C4-2B (cell line): ENCODE results near the gene CELF6.

Experiments
- H3K27ac ChIP-seq: fragments of 450-650 bp; 2 replicates; pipeline ENCODE4 v1.5.1; 2017
- CTCF ChIP-seq: fragments of 450-650 bp; conservative IDR thresholded peaks from 2 replicates; pipeline ENCODE4 v1.5.1; 2017; ENCODE audit warnings: mild to moderate bottlenecking
- ZFX ChIP-seq: fragments of 450-650 bp; IDR thresholded peaks from 2 replicates; pipeline ENCODE4 v1.6.1; 2017

Gene CELF6

GRCh38 chr15:72307026-72307425, 12.9 kb downstream of the CELF6 start:
- no peak for TF ChIP-seq ZFX
- no peak for TF ChIP-seq CTCF
- H3K27ac ChIP-seq = no peak overlapping the region

- no peak for TF ChIP-seq CTCF
- no peak for TF ChIP-seq ZFX
- H3K27ac ChIP-seq = no peak overlapping the region
Observed at GRCh38 chr15:72306211-72306785, 13.7 kb downstream of the CELF6 start.

- TF ChIP-seq ZFX = no peak
- no peak for TF ChIP-seq CTCF
Observed at GRCh38 chr15:72304596-72304995, 15.4 kb downstream of the CELF6 start.

GRCh38 chr15:72302955-72303354, 17.0 kb downstream of the CELF6 start:
- TF ChIP-seq CTCF (no peak), ZFX (no peak)
- no peak overlapping the region for H3K27ac ChIP-seq

More at GRCh38 chr15:72304596-72304995, 15.4 kb downstream of the CELF6 start:
- H3K27ac ChIP-seq = no peak overlapping the region

GRCh38 chr15:72289597-72290325, 30.2 kb downstream of the CELF6 start:
- no peak overlapping the region for H3K27ac ChIP-seq
- TF ChIP-seq ZFX = no peak
- TF ChIP-seq CTCF = no peak

- H3K27ac ChIP-seq = no peak overlapping the region
- no peak for TF ChIP-seq ZFX
- TF ChIP-seq CTCF = no peak
Observed at GRCh38 chr15:72288796-72289596, 31.0 kb downstream of the CELF6 start.
